GM12874 (cell line): ENCODE data around the gene MYBPC3.

Source experiments
- TF ChIP-seq, protein P1 (sequence below): IDR thresholded peaks from 2 replicates; pipeline ENCODE4 v1.5.1; 2011; ENCODE audit warnings: low read depth, mild to moderate bottlenecking, control low read depth, low read length, moderate library complexity; ENCODE audit not compliant: insufficient read depth

The MYBPC3 gene

DNA sequence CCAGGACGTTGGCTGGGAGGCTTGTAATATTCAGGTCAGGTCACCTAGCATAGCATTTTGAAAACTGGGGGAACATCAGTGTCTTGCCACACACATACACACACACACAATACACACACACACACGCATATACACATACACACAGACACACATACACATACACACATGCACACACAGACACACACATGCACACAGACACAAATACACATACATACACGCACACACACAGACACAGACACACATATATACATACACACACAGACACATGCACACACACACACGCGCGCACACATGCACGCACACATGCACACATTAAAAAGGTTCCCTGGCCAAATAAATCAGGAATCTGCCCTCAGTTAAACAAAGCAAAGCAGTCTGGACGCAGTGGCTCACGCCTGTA lies 12.5 kb downstream of the MYBPC3 start:
- TF ChIP-seq, protein P1, sequence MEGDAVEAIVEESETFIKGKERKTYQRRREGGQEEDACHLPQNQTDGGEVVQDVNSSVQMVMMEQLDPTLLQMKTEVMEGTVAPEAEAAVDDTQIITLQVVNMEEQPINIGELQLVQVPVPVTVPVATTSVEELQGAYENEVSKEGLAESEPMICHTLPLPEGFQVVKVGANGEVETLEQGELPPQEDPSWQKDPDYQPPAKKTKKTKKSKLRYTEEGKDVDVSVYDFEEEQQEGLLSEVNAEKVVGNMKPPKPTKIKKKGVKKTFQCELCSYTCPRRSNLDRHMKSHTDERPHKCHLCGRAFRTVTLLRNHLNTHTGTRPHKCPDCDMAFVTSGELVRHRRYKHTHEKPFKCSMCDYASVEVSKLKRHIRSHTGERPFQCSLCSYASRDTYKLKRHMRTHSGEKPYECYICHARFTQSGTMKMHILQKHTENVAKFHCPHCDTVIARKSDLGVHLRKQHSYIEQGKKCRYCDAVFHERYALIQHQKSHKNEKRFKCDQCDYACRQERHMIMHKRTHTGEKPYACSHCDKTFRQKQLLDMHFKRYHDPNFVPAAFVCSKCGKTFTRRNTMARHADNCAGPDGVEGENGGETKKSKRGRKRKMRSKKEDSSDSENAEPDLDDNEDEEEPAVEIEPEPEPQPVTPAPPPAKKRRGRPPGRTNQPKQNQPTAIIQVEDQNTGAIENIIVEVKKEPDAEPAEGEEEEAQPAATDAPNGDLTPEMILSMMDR: no peak

DNA sequence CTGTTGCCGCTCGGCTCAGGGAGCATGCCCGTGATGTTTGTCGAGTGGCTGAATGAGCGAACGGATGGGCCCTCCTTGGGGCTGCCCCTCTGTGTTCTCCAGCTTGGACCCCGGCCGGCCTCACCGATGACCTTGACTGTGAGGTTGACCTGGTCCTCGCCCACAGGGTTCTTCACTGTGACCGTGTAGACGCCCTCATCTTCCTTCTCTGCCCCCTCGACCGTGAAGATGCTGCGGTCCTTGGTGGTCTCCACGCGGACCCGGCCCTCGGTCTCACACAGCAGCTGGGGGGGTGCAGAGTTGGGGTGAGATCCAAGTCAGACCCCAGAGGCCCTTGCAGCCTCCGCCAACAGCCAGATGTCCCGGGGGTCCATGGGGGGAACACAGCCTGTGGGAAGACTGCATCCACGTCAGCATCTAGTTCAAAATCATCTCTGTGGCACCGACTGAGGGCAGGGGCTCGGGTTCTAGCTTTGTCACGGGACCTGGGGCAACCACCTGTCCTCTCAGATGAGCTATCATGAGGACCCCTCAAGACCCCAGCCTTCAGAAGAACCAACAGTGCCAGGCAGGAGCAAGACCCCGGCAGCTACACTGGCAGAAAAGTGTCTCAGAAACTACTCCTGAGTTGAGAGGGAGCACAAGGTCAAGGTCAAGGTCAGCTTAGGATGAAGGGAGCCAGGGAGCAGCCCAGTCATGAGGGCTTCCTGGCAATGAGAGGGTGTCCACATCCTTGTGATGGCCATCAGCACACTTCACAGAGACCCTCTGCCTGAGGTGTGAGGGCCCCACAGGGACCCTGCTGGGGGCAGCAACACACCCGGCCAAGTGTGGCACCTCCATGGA lies 13.9 kb downstream of the MYBPC3 start:
- TF ChIP-seq, protein P1: no peak

DNA sequence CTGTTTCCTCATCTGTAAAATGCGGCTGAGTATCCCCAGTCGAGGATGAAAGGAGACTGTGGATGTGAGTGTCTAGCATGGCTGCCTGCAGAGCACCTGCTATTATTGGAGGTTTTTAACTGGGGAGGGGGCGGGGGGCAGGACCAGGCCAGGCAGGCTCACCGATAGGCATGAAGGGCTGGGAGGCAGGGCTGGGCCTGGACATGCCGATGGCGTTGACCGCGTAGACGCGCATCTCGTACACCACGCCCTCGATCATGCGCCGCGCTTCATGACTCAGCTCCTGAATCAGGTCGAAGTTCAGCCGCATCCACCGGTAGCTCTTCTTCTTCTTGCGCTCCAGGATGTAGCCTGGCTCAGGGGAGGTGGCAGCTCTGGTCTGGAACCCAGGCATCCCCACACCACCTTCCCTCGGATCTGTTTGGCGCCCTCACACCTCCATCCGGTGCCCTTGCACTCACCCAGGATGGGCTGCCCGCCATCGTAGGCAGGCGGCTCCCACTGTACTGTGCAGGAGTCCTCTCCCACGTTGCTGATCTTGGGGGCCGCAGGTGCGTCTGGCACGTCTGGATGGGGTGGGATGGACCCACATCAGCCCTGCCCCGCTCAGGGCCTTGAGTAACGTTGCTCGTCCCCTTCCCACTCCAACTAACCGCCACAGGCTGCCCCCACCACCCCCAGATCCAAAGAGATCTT lies 15.1 kb downstream of the MYBPC3 start:
- TF ChIP-seq, protein P1: no peak

DNA sequence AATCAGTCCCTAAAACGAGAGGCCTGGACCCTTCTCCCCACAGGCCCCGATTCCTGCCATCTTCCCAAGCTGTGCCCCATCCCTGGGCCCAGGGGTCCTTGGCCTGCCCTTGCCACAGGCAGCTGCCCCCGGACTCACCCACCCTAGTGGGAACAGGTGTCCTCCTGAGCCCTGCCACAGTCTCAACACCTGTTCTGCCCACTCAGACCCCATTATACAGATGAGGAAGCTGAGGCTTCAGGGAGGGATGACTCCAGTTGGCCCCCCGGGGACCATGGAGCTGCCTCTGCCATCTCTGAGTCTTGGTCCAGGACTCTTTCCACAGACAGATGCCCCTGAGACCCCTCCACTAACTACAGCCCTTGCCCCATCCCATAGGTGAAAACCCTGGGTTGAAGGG lies 15.9 kb downstream of the MYBPC3 start:
- TF ChIP-seq, protein P1: no peak

DNA sequence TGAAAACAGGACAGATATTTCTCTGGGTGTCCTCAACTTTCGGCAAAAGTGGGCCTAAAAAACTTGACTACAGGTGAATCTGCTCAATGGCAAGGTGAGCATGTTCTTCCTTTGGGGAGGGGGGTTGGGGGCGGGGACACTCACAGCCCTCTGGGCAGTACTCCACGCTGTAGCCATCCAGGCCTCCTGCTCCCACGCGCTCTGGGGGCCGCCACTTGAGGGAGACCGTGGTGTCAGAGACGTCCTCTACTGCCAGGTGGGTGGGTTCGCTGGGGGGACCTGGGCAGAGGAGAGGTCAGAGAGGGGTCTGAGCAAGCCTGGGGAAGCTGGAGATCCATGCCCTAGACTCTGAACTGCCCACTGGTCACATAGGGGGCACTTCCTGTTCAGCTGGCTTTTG lies 16.8 kb downstream of the MYBPC3 start:
- TF ChIP-seq, protein P1: no peak

DNA sequence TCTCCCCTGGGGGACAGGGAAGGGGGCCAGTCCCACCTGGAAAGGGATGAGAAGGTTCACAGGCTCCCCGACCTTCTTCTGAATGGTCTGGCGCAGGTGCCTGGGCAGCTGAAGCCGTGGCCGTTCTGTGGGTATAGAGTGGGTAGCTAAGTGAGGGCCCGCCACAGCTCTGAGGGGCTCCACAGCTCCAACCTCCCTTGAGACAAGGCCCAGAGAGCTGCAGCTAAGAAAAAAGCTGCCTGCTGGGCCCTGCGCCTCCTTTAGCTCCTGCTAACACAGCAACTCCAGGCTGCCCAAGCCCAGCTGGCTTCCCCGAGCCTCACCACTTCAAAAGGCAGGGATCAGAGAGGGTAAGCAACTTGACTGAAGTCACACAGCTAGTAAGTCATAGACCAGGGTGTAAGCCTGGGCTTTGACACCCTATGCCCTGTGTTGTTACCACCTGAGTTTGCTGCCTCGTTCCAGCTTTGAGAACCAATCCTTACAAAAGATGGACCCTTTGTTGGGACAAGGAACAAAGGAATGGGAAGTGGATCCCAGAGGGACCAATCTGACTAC lies 18.5 kb downstream of the MYBPC3 start:
- TF ChIP-seq, protein P1: no peak

DNA sequence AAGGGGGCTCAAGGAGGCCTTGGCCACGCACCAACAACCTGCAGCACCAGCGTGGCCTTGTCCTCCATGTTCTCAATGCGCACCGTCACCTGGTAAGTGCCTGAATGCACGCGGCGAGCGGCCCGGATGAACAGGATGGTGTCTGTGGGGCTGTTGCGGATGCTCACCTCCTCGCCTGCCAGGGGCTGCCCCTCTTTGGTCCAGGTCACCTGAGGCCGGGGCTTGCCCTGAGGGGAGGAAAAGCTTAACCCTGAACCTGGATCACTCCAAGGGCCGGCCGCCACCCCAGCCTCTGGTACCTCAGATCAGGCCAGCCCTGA lies 19.0 kb downstream of the MYBPC3 start:
- TF ChIP-seq, protein P1: no peak
